Stimulated activated CD8-positive, alpha-beta memory T cell treated with anti-CD3 and anti-CD28 coated beads, Interleukin-12 subunit alpha, Interleukin-12 subunit beta, amount 100 ng/mL, for 1 hour (primary cell): ENCODE data around the gene SLC6A16.
"Not testable (repeated sequence)": the region's sequence is repeated elsewhere in the genome, so short reads cannot be mapped to it uniquely, and the experiment has no call there.

ENCODE experiments used
- DNase-seq: peaks from one replicate; pipeline ENCODE4 v3.0.0-alpha.2; 2020; ENCODE audit warnings: low read depth

Gene SLC6A16

DNA sequence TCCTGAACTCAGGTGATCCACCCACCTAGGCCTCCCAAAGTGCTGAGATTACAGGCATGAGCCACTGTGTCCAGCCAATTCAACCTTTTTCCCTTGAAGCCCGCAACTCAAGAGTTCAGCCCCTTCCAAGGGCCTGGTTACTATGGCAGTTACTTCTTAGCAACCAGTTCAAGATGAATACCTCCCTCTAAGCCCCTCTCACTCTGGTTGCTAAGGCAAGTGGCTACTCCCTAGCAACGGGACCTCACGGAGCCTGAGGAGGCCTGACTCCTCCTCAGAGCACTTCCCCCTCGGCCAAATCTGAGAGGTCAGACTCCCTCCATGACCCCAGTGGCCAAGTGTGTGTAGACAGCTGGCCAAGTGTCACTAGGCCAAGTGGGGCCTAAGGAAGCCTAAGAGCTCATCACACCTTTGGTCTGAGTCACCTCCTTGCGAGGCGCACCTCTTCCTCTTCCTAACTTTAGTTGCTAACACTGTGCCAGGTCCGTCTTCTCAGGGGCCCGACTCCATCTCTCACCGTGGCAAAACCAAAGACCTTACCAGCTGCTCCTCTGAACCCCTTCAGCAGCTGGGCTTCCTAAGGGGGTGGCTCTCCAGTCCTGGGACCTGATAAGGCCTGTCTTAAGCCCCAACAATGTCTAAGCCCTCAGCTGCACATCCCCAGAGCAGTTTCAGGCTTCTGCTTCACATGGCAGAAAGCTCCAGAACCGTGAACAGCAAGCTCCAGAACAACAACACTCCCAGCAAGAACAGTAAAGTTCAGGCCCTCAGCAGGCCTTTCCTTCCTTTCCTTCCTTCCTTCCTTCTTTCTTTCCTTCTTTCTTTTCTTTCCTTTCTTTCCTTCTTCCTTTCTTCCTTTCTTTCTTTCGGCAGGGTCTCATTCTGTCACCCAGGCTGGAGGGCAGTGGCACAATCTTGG lies 19.8 kb upstream of the SLC6A16 start:
- no peak for DNase-seq

DNA sequence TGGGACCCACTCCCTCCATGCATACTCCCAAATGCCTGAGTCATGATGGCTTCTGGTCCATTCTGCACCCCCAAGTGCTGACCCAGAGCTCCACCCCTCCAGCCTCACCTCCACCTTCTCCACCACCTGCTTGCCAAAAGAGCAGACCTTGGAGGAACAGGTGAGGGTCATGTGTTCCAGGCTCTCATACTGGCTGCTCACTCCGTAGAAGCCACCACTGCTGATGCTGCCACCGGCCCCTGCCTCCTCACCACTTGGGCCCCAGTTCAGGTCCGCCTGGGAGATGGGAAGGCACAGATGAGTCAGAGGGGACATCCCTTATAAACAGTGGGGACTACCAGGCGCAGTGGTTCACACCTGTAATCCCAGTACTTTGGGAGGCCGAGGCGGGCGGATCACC lies 18.1 kb upstream of the SLC6A16 start:
- DNase-seq: no peak

DNA sequence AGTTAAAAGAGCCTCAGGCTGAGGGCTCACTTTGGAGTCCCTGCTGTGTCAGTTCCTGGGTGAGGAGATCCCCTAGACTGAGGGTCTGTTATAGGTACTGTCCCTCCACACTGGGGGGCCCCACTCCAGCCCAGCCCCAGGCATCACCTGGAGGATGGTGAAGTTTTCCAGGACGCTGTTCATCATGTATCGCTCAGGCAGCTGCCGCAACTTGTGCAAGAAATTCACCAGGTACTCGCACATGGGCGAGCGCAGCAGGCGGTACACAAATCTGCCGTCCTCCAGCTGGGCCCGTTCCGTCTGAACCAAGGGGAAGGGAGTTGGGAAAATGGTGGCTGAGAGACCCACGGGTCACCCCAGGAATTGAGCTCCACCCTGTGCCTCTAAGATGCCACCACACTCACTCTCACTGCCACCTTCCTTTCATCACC lies 17.3 kb upstream of the SLC6A16 start:
- DNase-seq: no peak

DNA sequence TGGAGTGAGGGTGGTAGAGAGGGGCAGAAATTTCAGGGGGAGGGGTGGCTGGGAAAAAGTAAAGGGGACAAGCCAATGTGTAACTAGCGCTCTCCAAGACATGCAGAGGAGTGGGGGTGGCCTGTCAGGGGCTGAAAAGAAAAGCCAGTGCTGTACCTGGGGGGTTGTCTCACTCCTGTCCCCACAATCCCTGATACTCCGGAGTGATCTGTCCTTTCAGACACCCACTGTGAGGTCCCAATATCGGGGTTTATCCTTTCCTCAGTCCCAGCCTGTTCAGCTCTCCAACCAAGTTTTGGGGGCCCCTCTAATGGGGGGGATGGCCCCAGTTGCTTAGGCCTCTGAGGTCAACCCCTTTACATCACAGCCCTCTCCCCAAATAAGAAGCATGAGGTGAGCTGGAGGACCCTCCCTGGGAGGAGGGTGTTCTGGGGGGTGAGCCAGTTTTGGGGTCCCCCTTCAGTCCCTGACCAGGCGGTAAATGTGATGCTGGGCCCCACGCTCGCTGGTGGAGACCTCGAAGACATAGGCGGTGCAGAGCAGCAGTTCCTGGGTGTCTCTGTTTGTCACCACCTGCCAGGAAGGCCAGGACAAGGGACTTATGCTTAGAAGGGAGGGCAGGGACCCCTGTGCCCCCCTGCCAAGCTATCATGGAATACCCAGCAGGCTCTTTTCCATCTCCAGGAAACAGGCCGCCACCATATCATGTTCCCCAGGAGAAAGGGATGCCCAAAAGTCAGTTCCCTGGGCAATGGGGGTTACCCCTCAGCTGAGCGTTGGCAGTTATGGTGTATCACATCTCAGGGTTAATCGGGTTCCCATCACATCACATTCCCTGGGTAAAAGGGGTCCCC lies 16.1 kb upstream of the SLC6A16 start:
- DNase-seq: no peak

GRCh38 chr19:49340069-49340864 lies 15.3 kb upstream of the SLC6A16 start:
- DNase-seq: no peak

GRCh38 chr19:49339301-49340068 lies 14.5 kb upstream of the SLC6A16 start:
- DNase-seq: no peak

- no peak for DNase-seq
Observed at GRCh38 chr19:49338691-49339300, 13.8 kb upstream of the SLC6A16 start.

- DNase-seq: no peak
Observed at GRCh38 chr19:49338023-49338677, 13.2 kb upstream of the SLC6A16 start.

DNA sequence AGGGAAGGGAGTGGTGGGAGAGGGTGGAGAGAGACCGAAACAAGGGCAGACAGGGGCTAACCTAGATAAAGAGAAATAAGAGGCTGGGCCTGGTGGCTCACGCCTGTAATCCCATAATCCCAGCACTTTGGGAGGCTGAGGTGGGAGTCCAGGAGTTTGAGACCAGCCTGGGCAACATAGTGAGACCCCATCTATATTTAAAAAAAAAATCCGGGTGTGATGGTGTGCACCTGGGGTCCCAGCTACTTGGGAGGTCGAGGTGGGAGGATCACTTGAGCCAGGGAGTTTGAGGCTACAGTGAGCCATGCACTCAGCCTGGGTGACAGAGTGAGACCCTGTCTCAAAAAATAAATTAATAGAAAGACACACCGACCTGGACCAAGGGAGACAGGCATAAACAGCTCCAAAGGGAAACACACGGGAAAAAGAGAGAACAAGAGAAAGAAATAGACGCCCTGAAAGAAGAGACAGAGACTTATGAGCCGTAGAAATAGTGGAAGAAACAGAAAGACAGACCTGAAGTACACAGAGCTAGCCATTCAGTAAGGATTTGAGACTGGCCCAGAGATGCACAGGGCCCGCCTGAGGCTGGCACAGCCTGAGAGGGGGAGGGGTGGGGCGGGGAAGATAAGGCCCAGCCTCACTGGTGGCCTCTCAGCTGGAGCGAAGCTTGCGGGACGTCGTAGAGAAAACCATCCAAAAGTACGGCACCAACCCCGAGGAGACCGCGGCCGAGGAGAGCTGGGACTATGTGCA lies 12.5 kb upstream of the SLC6A16 start:
- no peak for DNase-seq

DNA sequence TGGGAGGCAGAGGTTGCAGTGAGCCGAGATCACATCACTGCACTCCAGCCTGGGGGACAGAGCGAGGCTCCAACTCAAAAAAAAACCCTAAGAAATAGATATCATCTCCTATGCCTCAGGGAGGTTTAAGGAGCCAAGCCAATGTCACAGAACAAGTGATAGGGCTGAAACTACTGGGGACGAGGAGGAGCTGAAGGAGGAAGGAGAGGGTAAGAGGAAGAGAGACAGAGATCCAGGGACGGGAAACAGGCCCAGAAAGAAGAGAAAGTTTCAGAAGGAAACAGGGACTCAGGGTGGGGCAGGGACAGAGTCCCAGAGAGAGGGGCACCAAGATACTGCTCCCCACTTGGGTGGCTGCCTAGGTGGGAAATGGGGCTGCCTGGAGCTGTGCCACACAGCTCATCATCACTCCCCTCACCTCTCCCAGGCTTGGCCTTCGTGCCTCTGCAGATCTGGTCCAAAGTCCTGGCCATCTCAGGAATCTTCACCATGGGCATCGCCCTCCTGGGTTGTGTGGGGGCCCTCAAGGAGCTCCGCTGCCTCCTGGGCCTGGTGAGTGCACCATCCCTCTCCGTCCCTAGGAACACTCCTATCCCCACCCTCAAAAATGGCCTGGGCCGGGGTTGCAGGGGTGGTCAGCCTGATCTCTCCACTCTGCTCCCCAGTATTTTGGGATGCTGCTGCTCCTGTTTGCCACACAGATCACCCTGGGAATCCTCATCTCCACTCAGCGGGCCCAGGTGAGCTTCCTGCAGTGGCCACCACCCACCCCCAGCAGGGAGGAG lies 11.7 kb upstream of the SLC6A16 start:
- no peak for DNase-seq

GRCh38 chr19:49335784-49336481 lies 10.9 kb upstream of the SLC6A16 start:
- DNase-seq: no peak

GRCh38 chr19:49335071-49335783 lies 10.2 kb upstream of the SLC6A16 start, which contains the start of gene CD37:
TSS of gene CD37 (plus strand) at chr19:49335406. CDS start at chr19:49335541, 135 bp downstream.
- DNase-seq: peak; percentile 31

DNA sequence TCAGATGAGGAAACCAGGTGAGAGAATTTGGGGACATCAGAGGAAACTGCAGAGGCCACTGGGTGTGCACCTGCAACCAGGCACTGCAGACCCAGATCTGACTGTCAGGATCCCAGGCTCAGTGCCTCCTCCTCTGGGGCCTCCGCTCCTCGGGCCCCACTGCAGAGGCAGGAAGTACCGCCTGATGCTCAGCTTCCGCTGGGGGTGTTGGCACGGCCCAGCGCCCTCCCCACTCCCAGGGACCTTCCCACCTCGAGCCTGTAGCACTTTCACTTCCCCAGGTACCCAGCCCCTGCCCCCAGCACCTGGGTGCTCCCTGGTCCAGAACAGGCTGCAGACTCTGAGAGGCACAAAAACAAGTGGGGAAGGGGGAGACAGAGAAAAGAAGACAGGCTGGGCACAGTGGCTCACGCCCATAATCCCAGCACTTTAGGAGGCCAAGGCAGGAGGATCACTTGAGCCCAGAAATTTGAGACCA lies 8.9 kb upstream of the SLC6A16 start:
- peak; percentile 45 for DNase-seq

- no peak for DNase-seq
Observed at GRCh38 chr19:49333418-49333805, 8.4 kb upstream of the SLC6A16 start.

DNA sequence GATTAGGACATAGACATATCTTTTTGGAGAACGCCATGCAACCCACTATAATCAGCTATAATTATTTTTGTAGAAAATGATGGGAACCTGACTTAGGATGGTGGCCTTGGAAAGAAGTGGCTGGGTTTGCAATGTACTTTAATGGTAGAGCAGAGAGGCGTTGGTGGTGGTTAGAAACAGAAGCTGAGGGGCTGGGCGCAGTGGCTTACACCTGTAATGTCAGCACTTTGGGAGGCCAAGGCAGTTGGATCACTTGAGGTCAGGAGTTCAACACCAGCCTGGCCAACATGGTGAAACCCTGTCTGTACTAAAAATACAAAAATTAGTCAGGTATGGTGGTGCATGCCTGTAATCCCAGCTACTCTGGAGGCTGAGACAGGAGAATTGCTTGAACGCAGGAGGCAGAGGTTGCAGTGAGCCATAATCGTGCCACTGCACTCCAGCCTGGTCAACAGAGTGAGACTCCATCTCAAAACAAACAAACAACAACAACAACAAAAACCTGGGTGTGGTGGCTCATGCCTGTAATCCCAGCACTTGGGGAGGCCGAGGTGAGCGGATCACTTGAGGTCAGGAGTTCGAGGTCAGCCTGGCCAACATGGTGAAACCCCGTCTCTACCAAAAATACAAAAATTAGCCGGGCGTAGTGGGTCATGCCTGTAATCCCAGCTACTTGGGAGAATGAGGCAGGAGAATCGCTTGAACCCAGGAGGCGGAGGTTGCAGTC lies 7.9 kb upstream of the SLC6A16 start:
- DNase-seq: not testable (repeated sequence)

- peak; percentile 30 for DNase-seq
Observed at GRCh38 chr19:49331616-49332055, 6.6 kb upstream of the SLC6A16 start.
